HEK293 (cell line): ENCODE data around the gene SLC10A6.

Experiments used
- CTCF ChIA-PET: fragments of 350-600 bp; formaldehyde crosslinking; extraction: SDS; loops from one replicate; lab custom pipeline; 2021; ENCODE audit warnings: antibody characterized with exemption; lab: Yijun Ruan, JAX
- POLR2A ChIA-PET: fragments of 300-600 bp; formaldehyde crosslinking; extraction: SDS; loops from one replicate; lab custom pipeline; 2020; ENCODE audit warnings: antibody characterized with exemption, inconsistent platforms; lab: Yijun Ruan, JAX
- H3K27ac ChIP-seq: fragments of 200-500 bp; sonication (Bioruptor generic); 2 replicates; pipeline ENCODE4 v1.5.1; 2014; ENCODE audit warnings: low read depth, low read length, control low read depth, inconsistent platforms; ENCODE audit errors: extremely low read depth
- H3K36me3 ChIP-seq, 2 experiments: fragments of 200-500 bp in 1 of 2; sonication (Bioruptor generic) in 1 of 2; 1 replicate in 1 of 2; 2 replicates in 1 of 2; pipeline ENCODE4 v1.5.1; 2014 to 2017; ENCODE audit warnings: inconsistent platforms in 2 of 2, low read length in 2 of 2; ENCODE audit not compliant: control insufficient read depth in 2 of 2, insufficient read depth in 1 of 2
- H3K4me1 ChIP-seq: fragments of 200-500 bp; sonication (Bioruptor generic); 2 replicates; pipeline ENCODE4 v1.5.1; 2014; ENCODE audit warnings: mild to moderate bottlenecking, low read length, inconsistent platforms; ENCODE audit not compliant: control insufficient read depth, insufficient read depth
- H3K4me3 ChIP-seq: 2 replicates; pipeline ENCODE4 v1.5.1; 2011; ENCODE audit warnings: low read depth, mild to moderate bottlenecking, control low read depth, low read length, moderate library complexity
- H3K9me3 ChIP-seq: fragments of 200-500 bp; sonication (Bioruptor generic); 2 replicates; pipeline ENCODE4 v1.5.1; 2014; ENCODE audit warnings: low read depth, low read length, inconsistent platforms; ENCODE audit not compliant: control insufficient read depth, insufficient read depth
- GFI1B ChIP-seq: fragments of 450-650 bp; formaldehyde crosslinking; IDR thresholded peaks from 2 replicates; pipeline ENCODE4 v1.5.1; 2016; ENCODE audit warnings: missing biosample characterization, missing genetic modification characterization
- HOXA7 ChIP-seq: sonication (generic); formaldehyde crosslinking; IDR thresholded peaks from 2 replicates; pipeline ENCODE4 v1.8.1; 2022; ENCODE audit warnings: missing genetic modification reagents, borderline replicate concordance
- KLF1 ChIP-seq: fragments of 450-650 bp; formaldehyde crosslinking; IDR thresholded peaks from 2 replicates; pipeline ENCODE4 v1.5.1; 2016; ENCODE audit warnings: missing biosample characterization, missing genetic modification characterization
- KLF8 ChIP-seq: fragments of 450-650 bp; formaldehyde crosslinking; IDR thresholded peaks from 2 replicates; pipeline ENCODE4 v1.5.1; 2016; ENCODE audit warnings: missing biosample characterization, missing genetic modification characterization
- KLF9 ChIP-seq: fragments of 450-650 bp; formaldehyde crosslinking; IDR thresholded peaks from 2 replicates; pipeline ENCODE4 v1.5.1; 2016; ENCODE audit warnings: missing biosample characterization, missing genetic modification characterization, low read depth
- OVOL3 ChIP-seq: fragments of 450-650 bp; formaldehyde crosslinking; IDR thresholded peaks from 2 replicates; pipeline ENCODE4 v1.5.1; 2016; ENCODE audit warnings: missing biosample characterization, missing genetic modification characterization
- PRDM1 ChIP-seq: fragments of 450-650 bp; formaldehyde crosslinking; IDR thresholded peaks from 2 replicates; pipeline ENCODE4; 2016; ENCODE audit warnings: missing biosample characterization, missing genetic modification characterization
- RBAK ChIP-seq: fragments of 450-650 bp; formaldehyde crosslinking; IDR thresholded peaks from 2 replicates; pipeline ENCODE4 v1.5.1; 2016; ENCODE audit warnings: missing biosample characterization, missing genetic modification characterization
- SCRT1 ChIP-seq: fragments of 450-650 bp; formaldehyde crosslinking; IDR thresholded peaks from 2 replicates; pipeline ENCODE4 v1.5.1; 2016; ENCODE audit warnings: missing biosample characterization, missing genetic modification characterization, borderline replicate concordance
- SP3 ChIP-seq: fragments of 450-650 bp; formaldehyde crosslinking; IDR thresholded peaks from 2 replicates; pipeline ENCODE4 v1.5.1; 2016; ENCODE audit warnings: missing biosample characterization, missing genetic modification characterization
- TCF7L2 ChIP-seq: IDR thresholded peaks from 2 replicates; pipeline ENCODE4 v1.6.1; 2011; ENCODE audit warnings: low read depth, mild to moderate bottlenecking, inconsistent platforms, low read length, moderate library complexity, borderline replicate concordance
- YY2 ChIP-seq: fragments of 450-650 bp; formaldehyde crosslinking; IDR thresholded peaks from 2 replicates; pipeline ENCODE4 v1.5.1; 2016; ENCODE audit warnings: missing biosample characterization, missing genetic modification characterization
- ZNF121 ChIP-seq: fragments of 450-650 bp; formaldehyde crosslinking; IDR thresholded peaks from 2 replicates; pipeline ENCODE4 v1.5.1; 2016; ENCODE audit warnings: missing biosample characterization, missing genetic modification characterization
- ZNF155 ChIP-seq: fragments of 450-650 bp; formaldehyde crosslinking; IDR thresholded peaks from 2 replicates; pipeline ENCODE4 v1.5.1; 2016; ENCODE audit warnings: missing biosample characterization, missing genetic modification characterization
- ZNF202 ChIP-seq: fragments of 450-650 bp; formaldehyde crosslinking; IDR thresholded peaks from 2 replicates; pipeline ENCODE4 v1.5.1; 2016; ENCODE audit warnings: missing biosample characterization, missing genetic modification characterization, borderline replicate concordance
- ZNF280D ChIP-seq: fragments of 450-650 bp; formaldehyde crosslinking; IDR thresholded peaks from 2 replicates; pipeline ENCODE4 v1.5.1; 2016; ENCODE audit warnings: missing biosample characterization, missing genetic modification characterization
- ZNF37A ChIP-seq: fragments of 450-650 bp; IDR thresholded peaks from 2 replicates; pipeline ENCODE4 v1.5.1; 2018; ENCODE audit warnings: missing biosample characterization, missing genetic modification characterization
- ZNF394 ChIP-seq: fragments of 450-650 bp; formaldehyde crosslinking; IDR thresholded peaks from 2 replicates; pipeline ENCODE4 v1.5.1; 2016; ENCODE audit warnings: missing biosample characterization, missing genetic modification characterization, mild to moderate bottlenecking, moderate library complexity, borderline replicate concordance
- ZNF521 ChIP-seq: fragments of 450-650 bp; formaldehyde crosslinking; IDR thresholded peaks from 2 replicates; pipeline ENCODE4 v1.5.1; 2017; ENCODE audit warnings: missing biosample characterization, mild to moderate bottlenecking, missing genetic modification characterization
- ZNF549 ChIP-seq: fragments of 450-650 bp; IDR thresholded peaks from 2 replicates; pipeline ENCODE4 v1.5.1; 2018; ENCODE audit warnings: missing biosample characterization, missing genetic modification characterization, mild to moderate bottlenecking, inconsistent platforms, moderate library complexity
- ZNF555 ChIP-seq: fragments of 450-650 bp; formaldehyde crosslinking; conservative IDR thresholded peaks from 2 replicates; pipeline ENCODE4 v1.5.1; 2017; ENCODE audit warnings: missing biosample characterization, mild to moderate bottlenecking, missing genetic modification characterization, inconsistent platforms
- ZNF558 ChIP-seq: fragments of 450-650 bp; formaldehyde crosslinking; IDR thresholded peaks from 2 replicates; pipeline ENCODE4 v1.5.1; 2016; ENCODE audit warnings: missing biosample characterization, missing genetic modification characterization
- ZNF600 ChIP-seq: fragments of 450-650 bp; formaldehyde crosslinking; IDR thresholded peaks from 2 replicates; pipeline ENCODE4 v1.5.1; 2016; ENCODE audit warnings: missing biosample characterization, missing genetic modification characterization
- ZNF621 ChIP-seq: fragments of 450-650 bp; formaldehyde crosslinking; IDR thresholded peaks from 2 replicates; pipeline ENCODE4 v1.5.1; 2017; ENCODE audit warnings: missing biosample characterization, missing genetic modification characterization
- ZNF654 ChIP-seq: fragments of 450-650 bp; formaldehyde crosslinking; IDR thresholded peaks from 2 replicates; pipeline ENCODE4 v1.5.1; 2016; ENCODE audit warnings: low read depth, missing biosample characterization, missing genetic modification characterization
- ZNF843 ChIP-seq: fragments of 450-650 bp; formaldehyde crosslinking; IDR thresholded peaks from 2 replicates; pipeline ENCODE4 v1.5.1; 2016; ENCODE audit warnings: missing biosample characterization, missing genetic modification characterization
- ZSCAN23 ChIP-seq: fragments of 450-650 bp; formaldehyde crosslinking; IDR thresholded peaks from 2 replicates; pipeline ENCODE4 v1.5.1; 2016; ENCODE audit warnings: missing biosample characterization, missing genetic modification characterization
- TF ChIP-seq, protein P1 (sequence below): fragments of 450-650 bp; formaldehyde crosslinking; IDR thresholded peaks from 2 replicates; pipeline ENCODE4 v1.5.1; 2016; ENCODE audit warnings: missing biosample characterization, missing genetic modification characterization
- TF ChIP-seq, protein P2 (sequence below): fragments of 450-650 bp; formaldehyde crosslinking; IDR thresholded peaks from 2 replicates; pipeline ENCODE4 v1.5.1; 2016; ENCODE audit warnings: missing biosample characterization, missing genetic modification characterization, borderline replicate concordance

The SLC10A6 gene

DNA sequence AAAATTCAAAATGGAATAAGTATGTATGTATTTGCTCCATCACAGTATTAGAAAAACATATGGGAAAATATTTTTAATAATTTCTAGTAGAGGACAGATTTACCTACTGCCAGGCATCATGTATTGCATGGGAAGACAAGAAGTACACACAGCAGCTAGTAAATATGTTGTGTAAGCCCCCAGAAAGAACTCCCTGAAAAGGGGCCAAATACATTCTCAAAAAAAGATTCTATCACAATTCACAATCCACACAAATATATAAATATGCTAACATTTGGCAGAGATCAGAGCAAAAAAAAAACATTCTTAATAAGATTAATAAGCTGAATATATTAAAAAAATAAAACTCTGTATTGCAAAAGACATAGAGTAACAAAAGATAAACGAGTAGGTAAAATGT lies 28.0 kb downstream of the SLC10A6 start:
- Histone ChIP-seq H3K4me1 (no peaks in the 10 kb centered on the region), H3K27ac (no peak overlapping the region), H3K4me3 (no peak overlapping the region), H3K9me3 (no peaks in the 10 kb centered on the region), H3K36me3 (peaks cover 0 to under 1% of the 10 kb centered on the region in 2 experiments; a peak in 1 of 3 replicates)
- ChIA-PET POLR2A (no interaction called here), CTCF (no interaction called here)
- TF ChIP-seq ZNF202 (tag by site-specific recombination) (no peak), PRDM1 (tag by site-specific recombination) (no peak), ZNF280D (tag by site-specific recombination) (no peak), ZNF394 (no peak), SCRT1 (tag by site-specific recombination) (no peak), RBAK (tag by site-specific recombination) (no peak), ZNF558 (tag by site-specific recombination) (no peak), KLF1 (tag by site-specific recombination) (no peak), ZNF121 (tag by site-specific recombination) (no peak), KLF9 (tag by site-specific recombination) (no peak)
- TF ChIP-seq, protein P1, sequence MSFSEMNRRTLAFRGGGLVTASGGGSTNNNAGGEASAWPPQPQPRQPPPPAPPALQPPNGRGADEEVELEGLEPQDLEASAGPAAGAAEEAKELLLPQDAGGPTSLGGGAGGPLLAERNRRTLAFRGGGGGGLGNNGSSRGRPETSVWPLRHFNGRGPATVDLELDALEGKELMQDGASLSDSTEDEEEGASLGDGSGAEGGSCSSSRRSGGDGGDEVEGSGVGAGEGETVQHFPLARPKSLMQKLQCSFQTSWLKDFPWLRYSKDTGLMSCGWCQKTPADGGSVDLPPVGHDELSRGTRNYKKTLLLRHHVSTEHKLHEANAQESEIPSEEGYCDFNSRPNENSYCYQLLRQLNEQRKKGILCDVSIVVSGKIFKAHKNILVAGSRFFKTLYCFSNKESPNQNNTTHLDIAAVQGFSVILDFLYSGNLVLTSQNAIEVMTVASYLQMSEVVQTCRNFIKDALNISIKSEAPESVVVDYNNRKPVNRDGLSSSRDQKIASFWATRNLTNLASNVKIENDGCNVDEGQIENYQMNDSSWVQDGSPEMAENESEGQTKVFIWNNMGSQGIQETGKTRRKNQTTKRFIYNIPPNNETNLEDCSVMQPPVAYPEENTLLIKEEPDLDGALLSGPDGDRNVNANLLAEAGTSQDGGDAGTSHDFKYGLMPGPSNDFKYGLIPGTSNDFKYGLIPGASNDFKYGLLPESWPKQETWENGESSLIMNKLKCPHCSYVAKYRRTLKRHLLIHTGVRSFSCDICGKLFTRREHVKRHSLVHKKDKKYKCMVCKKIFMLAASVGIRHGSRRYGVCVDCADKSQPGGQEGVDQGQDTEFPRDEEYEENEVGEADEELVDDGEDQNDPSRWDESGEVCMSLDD (tag by site-specific recombination), result no peak

- TF ChIP-seq OVOL3 (no peak), ZNF600 (no peak), ZNF155 (no peak), ZSCAN23 (no peak), ZNF621 (tag by site-specific recombination) (no peak), ZNF202 (tag by site-specific recombination) (no peak), TCF7L2 (no peak)
- no peaks in the 10 kb centered on the region for H3K4me1 ChIP-seq
- no peaks in the 10 kb centered on the region for H3K9me3 ChIP-seq
- no peak overlapping the region for H3K4me3 ChIP-seq
- ChIA-PET POLR2A (no interaction called here), CTCF (no interaction called here)
- H3K27ac ChIP-seq, result no peak overlapping the region
- H3K36me3 ChIP-seq, result peaks cover 1 to 16% of the 10 kb centered on the region in 2 experiments; a peak in 2 of 3 replicates
These were observed 29.6 kb downstream of the SLC10A6 start for GRCh38 chr4:86819561-86819960.

DNA sequence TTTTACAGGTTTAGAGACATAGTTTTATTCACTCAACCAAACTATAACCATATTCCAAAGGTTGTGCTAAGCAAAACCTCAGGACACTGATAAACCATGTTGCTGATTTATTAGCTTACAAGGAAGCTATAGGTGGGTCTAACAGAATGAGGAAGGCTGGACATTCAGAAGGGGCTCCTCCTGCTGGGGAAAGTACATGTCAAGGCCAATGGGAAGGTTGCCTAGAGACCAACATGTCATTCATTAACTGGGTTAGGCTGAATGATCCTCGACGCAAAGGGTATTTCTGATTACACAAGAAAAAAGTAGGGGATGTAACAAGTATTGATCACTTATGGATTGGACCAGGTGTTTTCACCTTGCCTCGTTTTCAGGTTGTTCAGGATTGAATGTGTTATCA lies 30.3 kb downstream of the SLC10A6 start:
- CTCF ChIA-PET, result no interaction called here
- Histone ChIP-seq H3K27ac (no peak overlapping the region), H3K4me1 (no peaks in the 10 kb centered on the region), H3K36me3 (peaks cover 4 to 19% of the 10 kb centered on the region in 2 experiments), H3K9me3 (no peaks in the 10 kb centered on the region), H3K4me3 (no peak overlapping the region)
- POLR2A ChIA-PET, result no interaction called here
- TF ChIP-seq GFI1B (tag by site-specific recombination), result no peak
- no peak for TF ChIP-seq ZNF654 (tag by site-specific recombination)
- TF ChIP-seq PRDM1 (tag by site-specific recombination), result no peak
- TF ChIP-seq, protein P2, sequence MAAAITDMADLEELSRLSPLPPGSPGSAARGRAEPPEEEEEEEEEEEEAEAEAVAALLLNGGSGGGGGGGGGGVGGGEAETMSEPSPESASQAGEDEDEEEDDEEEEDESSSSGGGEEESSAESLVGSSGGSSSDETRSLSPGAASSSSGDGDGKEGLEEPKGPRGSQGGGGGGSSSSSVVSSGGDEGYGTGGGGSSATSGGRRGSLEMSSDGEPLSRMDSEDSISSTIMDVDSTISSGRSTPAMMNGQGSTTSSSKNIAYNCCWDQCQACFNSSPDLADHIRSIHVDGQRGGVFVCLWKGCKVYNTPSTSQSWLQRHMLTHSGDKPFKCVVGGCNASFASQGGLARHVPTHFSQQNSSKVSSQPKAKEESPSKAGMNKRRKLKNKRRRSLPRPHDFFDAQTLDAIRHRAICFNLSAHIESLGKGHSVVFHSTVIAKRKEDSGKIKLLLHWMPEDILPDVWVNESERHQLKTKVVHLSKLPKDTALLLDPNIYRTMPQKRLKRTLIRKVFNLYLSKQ (tag by site-specific recombination), result no peak
- TF ChIP-seq ZNF555, result no peak
- no peak for TF ChIP-seq ZNF843 (tag by site-specific recombination)
- TF ChIP-seq YY2 (tag by site-specific recombination), result no peak
- TF ChIP-seq KLF8 (tag by site-specific recombination), result no peak
- no peak for TF ChIP-seq HOXA7
- no peak for TF ChIP-seq ZNF37A (tag by site-specific recombination)
- no peak for TF ChIP-seq SP3 (tag by site-specific recombination)
- no peak for TF ChIP-seq ZNF521 (tag by site-specific recombination)
- TF ChIP-seq ZNF549 (tag by site-specific recombination), result no peak
